ENCODE results near the gene RBM24.

RBM24 gene

GRCh38 chr6:17341891-17342290 is 60.7 kb downstream of the RBM24 start:
- DNase-seq (ENCODE audit: low spot score), result no peak

GRCh38 chr6:17343215-17343614 is 62.1 kb downstream of the RBM24 start:
- DNase-seq (ENCODE audit: low spot score), result no peak
